BE2C (cell line): ENCODE results near the gene PROSER3.
"Not testable (repeated sequence)": the region's sequence is repeated elsewhere in the genome, so short reads cannot be mapped to it uniquely, and the experiment has no call there.

Experiments used
- DNase-seq: peaks from one replicate; pipeline ENCODE4 v3.0.0-alpha.2; 2020
- H3K27me3 ChIP-seq: fragments of 250-450 bp; sonication (Bioruptor Pico); 2 replicates; pipeline ENCODE4 v1.5.1; 2020; ENCODE audit warnings: mild to moderate bottlenecking
- H3K36me3 ChIP-seq: fragments of 250-450 bp; sonication (Bioruptor Pico); 2 replicates; pipeline ENCODE4 v1.5.1; 2020; ENCODE audit warnings: mild to moderate bottlenecking
- H3K4me1 ChIP-seq: fragments of 250-450 bp; sonication (Bioruptor Pico); 2 replicates; pipeline ENCODE4 v1.5.1; 2020
- H3K4me3 ChIP-seq: 2 replicates; pipeline ENCODE4 v1.5.1; 2011; ENCODE audit warnings: low read depth, low read length
- H3K9me3 ChIP-seq: fragments of 250-450 bp; sonication (Bioruptor Pico); 2 replicates; pipeline ENCODE4 v1.5.1; 2020
- TF ChIP-seq, protein P1 (sequence below): IDR thresholded peaks from 2 replicates; pipeline ENCODE4 v1.5.1; 2012; ENCODE audit warnings: mild to moderate bottlenecking, low read depth, low read length

Gene PROSER3

DNA sequence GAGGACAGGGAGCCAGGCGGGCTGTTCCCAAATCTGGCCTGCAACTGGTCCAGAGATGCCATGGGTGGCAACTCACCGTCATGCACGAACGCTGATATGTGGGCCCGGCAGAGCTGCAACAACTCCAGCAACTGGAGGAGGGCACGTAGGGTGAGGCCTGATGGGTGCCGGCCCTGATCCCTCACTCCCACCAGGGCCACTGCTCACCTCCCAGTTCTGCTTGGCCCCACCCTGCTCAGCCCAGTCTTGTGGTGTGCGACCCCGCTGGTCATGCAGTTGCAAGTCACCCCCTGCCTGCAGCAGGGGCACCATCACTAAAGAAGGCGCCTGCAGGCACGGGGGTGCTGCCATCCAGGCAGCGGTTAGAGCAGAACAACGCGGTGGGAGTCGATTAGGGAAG lies 34.3 kb downstream of the PROSER3 start:
- DNase-seq, result no peak
- Histone ChIP-seq H3K36me3 (no peaks in the 10 kb centered on the region), H3K4me1 (no peaks in the 10 kb centered on the region), H3K4me3 (no peak overlapping the region), H3K9me3 (no peaks in the 10 kb centered on the region), H3K27me3 (no peaks in the 10 kb centered on the region)
- TF ChIP-seq, protein P1, sequence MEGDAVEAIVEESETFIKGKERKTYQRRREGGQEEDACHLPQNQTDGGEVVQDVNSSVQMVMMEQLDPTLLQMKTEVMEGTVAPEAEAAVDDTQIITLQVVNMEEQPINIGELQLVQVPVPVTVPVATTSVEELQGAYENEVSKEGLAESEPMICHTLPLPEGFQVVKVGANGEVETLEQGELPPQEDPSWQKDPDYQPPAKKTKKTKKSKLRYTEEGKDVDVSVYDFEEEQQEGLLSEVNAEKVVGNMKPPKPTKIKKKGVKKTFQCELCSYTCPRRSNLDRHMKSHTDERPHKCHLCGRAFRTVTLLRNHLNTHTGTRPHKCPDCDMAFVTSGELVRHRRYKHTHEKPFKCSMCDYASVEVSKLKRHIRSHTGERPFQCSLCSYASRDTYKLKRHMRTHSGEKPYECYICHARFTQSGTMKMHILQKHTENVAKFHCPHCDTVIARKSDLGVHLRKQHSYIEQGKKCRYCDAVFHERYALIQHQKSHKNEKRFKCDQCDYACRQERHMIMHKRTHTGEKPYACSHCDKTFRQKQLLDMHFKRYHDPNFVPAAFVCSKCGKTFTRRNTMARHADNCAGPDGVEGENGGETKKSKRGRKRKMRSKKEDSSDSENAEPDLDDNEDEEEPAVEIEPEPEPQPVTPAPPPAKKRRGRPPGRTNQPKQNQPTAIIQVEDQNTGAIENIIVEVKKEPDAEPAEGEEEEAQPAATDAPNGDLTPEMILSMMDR, result no peak

GRCh38 chr19:35792888-35793287 lies 34.9 kb downstream of the PROSER3 start:
- no peaks in the 10 kb centered on the region for H3K4me1 ChIP-seq
- H3K4me3 ChIP-seq, result no peak overlapping the region

GRCh38 chr19:35793381-35794165 lies 35.6 kb downstream of the PROSER3 start:
- TF ChIP-seq, protein P1, result no peak
- no peaks in the 10 kb centered on the region for H3K27me3 ChIP-seq
- no peak overlapping the region for H3K4me3 ChIP-seq
- DNase-seq, result no peak
- H3K9me3 ChIP-seq, result no peaks in the 10 kb centered on the region
- H3K36me3 ChIP-seq, result no peaks in the 10 kb centered on the region
- H3K4me1 ChIP-seq, result no peaks in the 10 kb centered on the region

More at GRCh38 chr19:35792888-35793287, 34.9 kb downstream of the PROSER3 start:
- TF ChIP-seq, protein P1, result no peak
- Histone ChIP-seq H3K9me3 (no peaks in the 10 kb centered on the region), H3K36me3 (no peaks in the 10 kb centered on the region), H3K27me3 (no peaks in the 10 kb centered on the region)
- no peak for DNase-seq

DNA sequence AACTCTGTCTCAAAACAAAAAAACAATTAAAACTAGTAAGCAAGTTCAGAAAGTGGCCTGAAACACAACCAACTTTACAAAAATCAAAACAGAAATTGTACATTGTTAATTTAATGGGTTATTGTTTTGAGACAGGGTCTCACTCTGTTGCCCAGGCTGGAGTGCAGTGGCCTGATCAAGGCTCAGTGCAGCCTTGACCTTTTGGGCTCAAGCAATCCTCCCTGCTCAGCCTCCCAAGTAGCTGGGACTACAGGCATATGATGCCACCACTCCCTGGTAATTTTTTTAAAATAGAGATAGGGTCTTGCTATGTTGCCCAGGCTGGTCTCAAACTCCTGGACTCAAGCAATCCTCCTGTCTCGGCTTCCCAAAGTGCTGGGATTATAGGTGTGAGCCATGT lies 37.6 kb downstream of the PROSER3 start:
- DNase-seq, H3K4me1 ChIP-seq, H3K27me3 ChIP-seq, H3K36me3 ChIP-seq, H3K4me3 ChIP-seq, H3K9me3 ChIP-seq: not testable (repeated sequence)

DNA sequence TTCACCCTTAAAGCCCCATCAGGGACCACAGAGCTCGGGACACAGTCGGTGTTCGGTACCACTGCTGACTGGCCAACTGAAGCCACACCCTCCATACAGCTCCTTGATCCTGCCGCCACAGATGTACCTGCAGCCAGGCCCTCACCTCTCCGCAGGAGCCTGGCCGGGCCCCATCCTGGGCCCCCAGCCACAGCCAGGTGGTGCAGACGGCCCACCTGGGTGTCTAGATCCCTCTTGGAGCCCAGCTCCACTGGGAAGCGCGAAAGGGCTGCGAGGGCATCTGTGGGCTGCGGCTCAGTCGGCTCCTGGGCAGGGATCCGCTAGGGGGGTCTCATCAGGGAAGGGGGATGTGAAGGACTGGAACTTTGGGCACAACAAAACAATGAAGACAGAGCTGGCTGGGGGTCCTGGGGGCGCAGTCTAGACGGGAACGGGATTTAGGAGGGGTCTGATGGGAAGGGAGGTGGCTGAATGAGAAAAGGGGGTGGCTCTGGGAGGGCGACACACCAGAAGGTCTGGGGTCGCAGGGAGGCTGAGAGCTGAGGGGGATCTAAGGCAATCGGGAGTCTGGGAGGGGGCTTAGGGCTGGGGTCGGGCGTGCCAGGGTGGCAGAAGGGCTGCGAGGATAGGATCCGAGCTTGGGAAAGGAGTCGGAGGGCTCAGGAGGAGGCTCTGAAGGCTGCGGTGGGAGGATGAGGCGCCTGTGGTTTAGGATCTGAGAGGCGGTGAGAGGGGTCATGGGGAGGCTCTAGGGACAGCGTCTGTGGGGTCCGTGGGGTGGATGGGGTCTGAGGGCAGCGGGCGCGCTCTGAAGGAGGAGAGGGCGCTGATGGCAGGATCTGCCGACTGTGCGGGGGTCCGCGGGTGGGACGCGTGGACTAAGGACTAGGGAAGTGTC lies 38.9 kb downstream of the PROSER3 start:
- Histone ChIP-seq H3K9me3 (no peaks in the 10 kb centered on the region), H3K4me1 (no peaks in the 10 kb centered on the region), H3K36me3 (no peaks in the 10 kb centered on the region), H3K4me3 (no peak overlapping the region), H3K27me3 (no peaks in the 10 kb centered on the region)
- TF ChIP-seq, protein P1, result no peak
- no peak for DNase-seq

DNA sequence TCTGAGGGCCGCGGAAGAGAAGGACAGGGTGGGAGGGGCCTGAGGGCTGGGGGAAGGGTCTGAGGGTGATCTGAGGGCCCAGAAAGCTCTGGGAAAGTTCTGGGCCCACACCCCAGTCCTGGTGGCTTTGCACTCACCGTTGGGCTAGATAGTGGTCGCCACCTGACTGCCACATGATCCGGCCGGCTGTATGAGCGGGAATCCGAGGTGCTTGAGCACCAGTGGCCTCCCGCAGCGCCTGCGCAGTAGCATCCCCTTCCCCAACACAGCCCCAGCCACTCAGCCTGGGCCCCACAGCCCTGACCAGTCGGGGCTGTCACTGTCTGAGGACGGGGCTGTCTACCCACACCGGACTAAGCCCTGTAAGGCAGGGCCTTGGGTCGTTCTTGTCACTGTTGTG lies 39.7 kb downstream of the PROSER3 start:
- TF ChIP-seq, protein P1, result no peak
- DNase-seq, result no peak
- H3K9me3 ChIP-seq, result no peaks in the 10 kb centered on the region

More for the DNA sequence above, 39.7 kb downstream of the PROSER3 start:
- Histone ChIP-seq H3K4me1 (no peaks in the 10 kb centered on the region), H3K4me3 (no peak overlapping the region), H3K36me3 (no peaks in the 10 kb centered on the region), H3K27me3 (no peaks in the 10 kb centered on the region)
